GM12801 (cell line): ENCODE data around the gene PRELP.

ENCODE experiments used
- CTCF ChIP-seq: IDR thresholded peaks from one replicate; pipeline ENCODE4 v1.5.1; 2011; ENCODE audit warnings: control low read depth; ENCODE audit not compliant: insufficient read length; ENCODE audit errors: extremely low read depth

The PRELP gene

DNA sequence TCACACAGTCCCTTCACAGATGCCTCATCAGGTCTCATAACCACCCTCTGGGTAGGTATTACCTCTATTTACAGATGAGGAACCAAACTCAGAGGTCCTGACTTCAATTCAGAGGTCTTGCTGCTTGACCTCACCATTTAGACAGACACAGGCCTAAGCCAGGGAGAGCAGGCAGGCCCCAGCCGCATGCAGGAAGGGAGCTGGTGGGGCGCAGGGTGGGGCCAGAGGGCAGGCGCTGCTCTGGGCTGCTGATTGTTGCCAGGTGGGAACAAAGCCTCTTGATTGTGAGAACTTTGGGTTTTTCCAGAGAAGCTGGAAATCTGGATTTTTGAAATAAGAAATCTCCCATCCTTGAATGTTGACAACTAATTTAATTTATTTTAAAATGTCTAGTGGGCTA is 19.9 kb upstream of the PRELP start:
- TF ChIP-seq CTCF, result no peak

GRCh38 chr1:203456577-203456976 is 19.0 kb upstream of the PRELP start:
- TF ChIP-seq CTCF, result no peak

DNA sequence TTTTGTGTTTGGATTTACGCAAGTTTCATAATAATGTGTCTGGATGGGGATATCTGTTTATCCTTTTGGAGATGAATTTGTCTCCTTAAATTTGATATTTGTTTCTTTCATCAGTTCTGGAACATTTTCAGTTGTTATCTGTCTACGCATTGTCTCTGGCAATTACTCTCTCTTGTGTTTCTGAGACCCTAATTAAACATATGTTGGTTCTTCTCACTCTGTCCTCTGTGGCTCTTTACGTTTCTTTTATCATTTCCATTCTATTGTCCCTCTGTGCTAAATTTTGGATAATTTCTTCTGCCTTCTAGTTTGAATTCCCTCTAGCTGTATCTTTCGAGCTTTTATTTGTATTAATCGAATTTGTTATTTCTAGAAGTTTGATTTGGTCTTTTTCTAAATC is 17.5 kb upstream of the PRELP start:
- no peak for TF ChIP-seq CTCF

- TF ChIP-seq CTCF, result no peak
These were observed 15.9 kb upstream of the PRELP start for GRCh38 chr1:203459671-203460201.

DNA sequence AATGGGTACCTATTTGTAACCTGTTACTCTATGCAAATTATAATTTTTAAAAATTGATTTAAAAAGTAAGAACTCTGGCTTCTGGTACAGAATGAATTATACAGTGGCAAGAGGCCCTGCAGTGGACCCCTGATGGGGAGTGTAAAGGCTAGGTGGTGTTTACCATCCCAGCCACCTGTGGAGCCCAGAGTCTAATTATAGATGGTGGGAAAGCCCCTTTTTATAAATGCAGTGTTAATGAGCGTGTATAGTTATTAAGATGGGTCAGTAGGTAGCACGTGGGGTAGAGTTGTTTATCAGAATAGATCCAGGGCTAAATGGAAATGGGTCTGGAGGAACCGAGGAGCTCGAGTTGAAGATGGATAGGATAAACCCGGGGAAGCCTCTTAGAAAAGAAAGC is 13.9 kb upstream of the PRELP start:
- no peak for TF ChIP-seq CTCF

DNA sequence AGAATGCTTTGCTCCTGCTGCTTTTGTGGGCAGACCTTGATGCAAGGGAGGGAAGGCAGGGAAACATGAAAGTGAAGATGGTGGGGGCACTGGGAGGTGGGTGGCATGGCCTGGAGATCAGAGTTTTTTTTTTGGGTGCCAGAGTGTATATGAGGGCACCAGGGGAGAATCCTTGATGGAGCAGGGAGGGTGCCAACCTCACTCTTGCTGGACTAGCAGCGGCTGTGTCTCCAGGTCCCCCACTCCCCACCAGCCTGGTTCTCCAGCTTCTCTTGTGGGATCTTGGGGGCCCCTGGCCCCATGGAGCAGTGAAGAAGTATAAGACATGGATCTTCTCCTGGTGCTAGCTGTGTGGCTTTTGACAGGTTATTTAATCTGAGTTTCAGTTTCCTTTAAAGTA is 13.5 kb upstream of the PRELP start:
- no peak for TF ChIP-seq CTCF

DNA sequence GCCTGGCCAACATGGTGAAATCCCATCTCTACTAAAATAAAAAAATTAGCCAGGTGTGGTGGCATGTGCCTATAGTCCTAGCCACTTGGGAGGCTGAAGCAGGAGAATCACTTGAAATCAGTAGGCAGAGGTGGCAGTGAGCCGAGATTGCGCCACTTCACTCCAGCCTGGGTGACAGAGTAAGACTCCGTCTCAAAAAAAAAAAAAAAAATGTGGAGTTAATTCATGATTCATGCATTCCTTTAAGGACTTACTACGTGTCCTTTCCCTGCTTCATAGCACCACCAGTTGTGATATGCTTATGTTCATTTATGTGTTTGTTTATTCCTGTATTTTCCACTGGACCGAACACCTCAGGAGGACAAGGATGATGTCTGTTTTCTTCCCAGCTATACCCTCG is 12.7 kb upstream of the PRELP start:
- no peak for TF ChIP-seq CTCF
